ENCODE results near the gene SMARCA4.
"Not testable (repeated sequence)": the region's sequence is repeated elsewhere in the genome, so short reads cannot be mapped to it uniquely, and the experiment has no call there.

The SMARCA4 gene

GRCh38 chr19:11041194-11041593 is 80.4 kb downstream of the SMARCA4 start:
- no peak for DNase-seq

GRCh38 chr19:11041966-11042627 is 81.3 kb downstream of the SMARCA4 start:
- no peak for DNase-seq

GRCh38 chr19:11044431-11044830 is 83.6 kb downstream of the SMARCA4 start:
- no peak for DNase-seq

GRCh38 chr19:11045536-11045935 is 84.7 kb downstream of the SMARCA4 start:
- DNase-seq = no peak

GRCh38 chr19:11046605-11047354 is 86.0 kb downstream of the SMARCA4 start:
- no peak for DNase-seq

- no peak for DNase-seq
Observed at GRCh38 chr19:11047866-11048265, 87.0 kb downstream of the SMARCA4 start.

GRCh38 chr19:11050323-11051114 is 89.7 kb downstream of the SMARCA4 start:
- DNase-seq = no peak

- DNase-seq = no peak
Observed at GRCh38 chr19:11053817-11054195, 93.0 kb downstream of the SMARCA4 start.

- DNase-seq = no peak
Observed at GRCh38 chr19:11054200-11054599, 93.4 kb downstream of the SMARCA4 start.

GRCh38 chr19:11054628-11055027 is 93.8 kb downstream of the SMARCA4 start:
- no peak for DNase-seq

GRCh38 chr19:11058246-11059030 is 97.6 kb downstream of the SMARCA4 start:
- no peak for DNase-seq

GRCh38 chr19:11059511-11060358 is 98.9 kb downstream of the SMARCA4 start:
- DNase-seq = no peak

GRCh38 chr19:11061952-11062351 is 101.1 kb downstream of the SMARCA4 start:
- no peak for DNase-seq

GRCh38 chr19:11063434-11063833 is 102.6 kb downstream of the SMARCA4 start:
- DNase-seq = no peak

- DNase-seq = no peak
Observed at GRCh38 chr19:11064831-11065303, 104.0 kb downstream of the SMARCA4 start.

- DNase-seq = no peak
Observed at GRCh38 chr19:11066326-11066725, 105.5 kb downstream of the SMARCA4 start.

GRCh38 chr19:11067356-11068113 is 106.7 kb downstream of the SMARCA4 start:
- no peak for DNase-seq

- no peak for DNase-seq
Observed at GRCh38 chr19:11069561-11069960, 108.7 kb downstream of the SMARCA4 start.

- DNase-seq = no peak
Observed at GRCh38 chr19:11070123-11070522, 109.3 kb downstream of the SMARCA4 start.

- no peak for DNase-seq
Observed at GRCh38 chr19:11073568-11073967, 112.7 kb downstream of the SMARCA4 start.

- not testable (repeated sequence) for DNase-seq
Observed at GRCh38 chr19:11076792-11077191, 116.0 kb downstream of the SMARCA4 start.

All from DMS 273 treated with DMSO at 0.1 percent for 48 hours (cell line).